Measurements from ENCODE around the gene FOXK1. TPM values are rescaled to one million over a fixed set of nuclear protein-coding genes. Genes with fewer than 3 reads are reported as not detected.

FOXK1 gene
- total RNA-seq = 34.0 TPM

GRCh38 chr7:4681886-4682620, at the start of gene FOXK1:
FOXK1 (plus strand) TSS chr7:4682295; CDS start chr7:4682309, 14 bp downstream.

GRCh38 chr7:4775250-4775847, 93.3 kb downstream of the FOXK1 start, which contains the start of gene AP5Z1:
AP5Z1 (plus strand) TSS chr7:4775623; CDS start chr7:4775716, 93 bp downstream.

Other genes starting within 250 kb of the FOXK1 start
- 22.8 TPM for gene AP5Z1, start 93.3 kb downstream of the FOXK1 start, total RNA-seq
- 1.5 TPM for gene PAPOLB, start 179.7 kb downstream of the FOXK1 start, total RNA-seq
- 7.8 TPM for gene RADIL, start 201.4 kb downstream of the FOXK1 start, total RNA-seq